Endothelial cell of umbilical vein (primary cell): ENCODE data around the gene PLXNA1. TPM values are rescaled to one million over a fixed set of nuclear protein-coding genes. Genes with fewer than 3 reads are reported as not detected.

Experiments
- BruUV-seq: library from RNA; stranded (reverse); fragments of 400-500 nt; replicated peaks from 2 replicates; lab custom pipeline; 2021; lab: Mats Ljungman, UMichigan
- CTCF ChIA-PET: fragments of 300-600, 350-600 bp; sonication (Branson Sonifier 250); formaldehyde crosslinking; loops from one replicate; lab custom pipeline; 2021; ENCODE audit warnings: antibody characterized with exemption, inconsistent platforms; lab: Charles Lee
- POLR2A ChIA-PET: fragments of 300-600, 350-600 bp; sonication (Branson Sonifier 250); formaldehyde crosslinking; loops from one replicate; lab custom pipeline; 2021; ENCODE audit warnings: antibody characterized with exemption, inconsistent platforms; lab: Charles Lee
- DNase-seq: peaks from one replicate; pipeline ENCODE4 v3.0.0-alpha.2; 2011; ENCODE audit warnings: low read depth, low spot score
- FAIRE-seq: peaks from 2 replicates; lab custom pipeline; 2011; peaks lifted over from hg19 to GRCh38; lab: Jason Lieb, UNC
- H2AFZ ChIP-seq: 2 replicates; pipeline ENCODE4 v1.6.0; 2012; ENCODE audit warnings: low read depth, low read length, control low read depth, inconsistent platforms
- H3K27ac ChIP-seq: 2 replicates; pipeline ENCODE4 v1.5.1; 2011; ENCODE audit warnings: low read depth, mild to moderate bottlenecking, control low read depth, low read length, moderate library complexity; ENCODE audit not compliant: insufficient read depth
- H3K27me3 ChIP-seq, 2 experiments: 2 replicates each; pipeline versions ENCODE4 v1.6.0 to v1.6.1; 2011; ENCODE audit warnings: low read length in 2 of 2, mixed read lengths in 1 of 2; ENCODE audit not compliant: control insufficient read depth in 2 of 2, insufficient read depth in 2 of 2
- H3K36me3 ChIP-seq, 2 experiments: 2 replicates in 1 of 2; 3 replicates in 1 of 2; pipeline ENCODE4 v1.5.1; 2011; ENCODE audit warnings: low read length in 2 of 2, mild to moderate bottlenecking in 1 of 2, moderate library complexity in 1 of 2; ENCODE audit not compliant: control insufficient read depth in 2 of 2, insufficient read depth in 2 of 2; ENCODE audit errors: extremely low read depth in 1 of 2
- H3K4me1 ChIP-seq: 3 replicates; pipeline ENCODE4 v1.5.1; 2011; ENCODE audit warnings: mild to moderate bottlenecking, low read length; ENCODE audit not compliant: control insufficient read depth, insufficient read depth; ENCODE audit errors: extremely low read depth
- H3K4me2 ChIP-seq: 2 replicates; pipeline ENCODE4 v1.6.1; 2011; ENCODE audit warnings: low read length, control low read depth, mixed read lengths; ENCODE audit not compliant: insufficient read depth
- H3K4me3 ChIP-seq, 3 experiments: fragments of 200-600 bp in 1 of 3; sonication (generic), shearing (Covaris generic) in 1 of 3; replicated peaks in 1 of 3; 2 replicates each; pipeline ENCODE4 v1.5.1; 2011 to 2016; ENCODE audit warnings: control low read depth in 3 of 3, low read length in 3 of 3, mild to moderate bottlenecking in 2 of 3, inconsistent platforms in 1 of 3, low read depth in 1 of 3, moderate library complexity in 1 of 3; ENCODE audit not compliant: insufficient read depth in 1 of 3
- H3K79me2 ChIP-seq: 2 replicates; pipeline ENCODE4 v1.6.0; 2012; ENCODE audit warnings: low read length, inconsistent platforms; ENCODE audit not compliant: control insufficient read depth, insufficient read depth
- H3K9ac ChIP-seq: replicated peaks from 2 replicates; pipeline ENCODE3; 2011; ENCODE audit warnings: low read length, control low read depth; ENCODE audit not compliant: insufficient read depth; ENCODE audit errors: extremely low read depth
- H3K9me1 ChIP-seq: replicated peaks from 3 replicates; pipeline ENCODE4 v1.6.0; 2011; ENCODE audit warnings: mild to moderate bottlenecking, low read length; ENCODE audit not compliant: control insufficient read depth, insufficient read depth; ENCODE audit errors: extremely low read depth
- H3K9me3 ChIP-seq: replicated peaks from 2 replicates; pipeline ENCODE4 v1.5.1; 2012; ENCODE audit warnings: low read length, inconsistent platforms; ENCODE audit not compliant: control insufficient read depth, insufficient read depth
- H4K20me1 ChIP-seq: replicated peaks from 2 replicates; pipeline ENCODE3; 2011; ENCODE audit warnings: mild to moderate bottlenecking, low read length; ENCODE audit not compliant: control insufficient read depth, insufficient read depth; ENCODE audit errors: extremely low read depth
- CTCF ChIP-seq, 2 donors: IDR thresholded peaks; 1 replicate in 1 of 2; 2 replicates in 1 of 2; pipeline ENCODE4 v1.5.1; 2011; ENCODE audit warnings: low read length in 2 of 2, mild to moderate bottlenecking in 2 of 2, moderate library complexity in 2 of 2, control low read depth in 1 of 2, inconsistent platforms in 1 of 2, low read depth in 1 of 2; ENCODE audit not compliant: insufficient read depth in 1 of 2; ENCODE audit errors: extremely low read depth in 1 of 2
- EZH2 ChIP-seq: IDR thresholded peaks from 2 replicates; pipeline ENCODE4 v1.6.1; 2012; ENCODE audit warnings: borderline replicate concordance, low read depth, mild to moderate bottlenecking, moderate library complexity, low read length, inconsistent platforms; ENCODE audit not compliant: severe bottlenecking
- FOS ChIP-seq: IDR thresholded peaks from 2 replicates; pipeline ENCODE4 v1.6.1; 2011; ENCODE audit warnings: mild to moderate bottlenecking, low read length, moderate library complexity, borderline replicate concordance; ENCODE audit not compliant: insufficient read depth
- GATA2 ChIP-seq: IDR thresholded peaks from 2 replicates; pipeline ENCODE4 v1.7.0; 2011; ENCODE audit warnings: low read depth, mild to moderate bottlenecking, moderate library complexity, mixed read lengths, low read length; ENCODE audit not compliant: insufficient read length, insufficient read depth
- JUN ChIP-seq: IDR thresholded peaks from 2 replicates; pipeline ENCODE4 v1.6.1; 2011; ENCODE audit warnings: borderline replicate concordance, low read depth; ENCODE audit not compliant: insufficient read length, insufficient read depth
- MAX ChIP-seq: IDR thresholded peaks from 2 replicates; pipeline ENCODE4 v1.6.1; 2011; ENCODE audit not compliant: insufficient read depth, insufficient read length
- MYC ChIP-seq: IDR thresholded peaks from one replicate; pipeline ENCODE4 v1.6.1; 2011; ENCODE audit warnings: mild to moderate bottlenecking, low read depth, low read length
- POLR2A ChIP-seq: IDR thresholded peaks from 2 replicates; pipeline ENCODE4 v1.6.1; 2012; ENCODE audit warnings: low read depth, mild to moderate bottlenecking, control low read depth, low read length
- POLR2AphosphoS5 ChIP-seq: IDR thresholded peaks from 2 replicates; pipeline ENCODE4 v1.6.1; 2012; ENCODE audit warnings: low read depth, mild to moderate bottlenecking, control low read depth, low read length, moderate library complexity; ENCODE audit not compliant: insufficient read depth
- dilution Hi-C: fragments of 300-500 bp; cut with MboI; formaldehyde crosslinking; loops from one replicate; pipeline ENCODE4 v1.15.0; 2019; ENCODE audit warnings: low sequenced_read_pairs; ENCODE audit not compliant: extremely low pct_ligation_motif_present
- intact Hi-C: fragments of 100-400 bp; cut with micrococcal nuclease; formaldehyde crosslinking; loops from one replicate; pipeline ENCODE4 v1.10.0; 2022
- polyA plus RNA-seq, 4 experiments: library from polyadenylated mRNA; depleted of rRNA in 3 of 4; stranded (reverse) in 3 of 4; unstranded in 1 of 4; fragments of >200 nt; gene quantifications; 2 replicates each; pipeline versions ENCODE4 v1.2.1 to v1.2.3, GENCODE V29; 2011 to 2012; ENCODE audit warnings: missing spikeins in 1 of 4
- total RNA-seq: library from RNA; stranded (reverse); gene quantifications from 2 replicates; pipeline ENCODE4 v1.2.3, GENCODE V29; 2021

The PLXNA1 gene
- total and polyA plus RNA-seq, 2 donors (not counting 3 experiments of a cell fraction or from before 2014, with no cell fraction given): 14.1 to 18.4 TPM

- TF ChIP-seq POLR2AphosphoS5 (no peak), MYC (no peak), EZH2 (no peak), POLR2A (no peak), GATA2 (no peak), FOS (no peak), MAX (no peak), JUN (no peak), CTCF (IDR thresholded peaks at IDR 0.05; ENCODE audit: extremely low read depth in 1 of 2, insufficient read depth in 1 of 2, low read depth in 1 of 2, low read length in 2 of 2) (no peak)
- Histone ChIP-seq H3K27me3 (no peaks in the 10 kb centered on the region), H3K4me2 (no peak overlapping the region), H2AFZ (no peak overlapping the region), H4K20me1 (no peaks in the 10 kb centered on the region), H3K4me3 (no peak overlapping the region), H3K4me1 (no peaks in the 10 kb centered on the region), H3K9me1 (no peaks in the 10 kb centered on the region), H3K9ac (no peak overlapping the region), H3K79me2 (no peaks in the 10 kb centered on the region), H3K9me3 (no peaks in the 10 kb centered on the region), H3K27ac (no peak overlapping the region), H3K36me3 (no peaks in the 10 kb centered on the region)
- BruUV-seq: no TSS peak
- intact Hi-C loops (no loop called here), dilution Hi-C loops (no loop called here)
- DNase-seq (no peak), FAIRE-seq (no peak)
- CTCF ChIA-PET: interaction anchor here (1.3 to 1.6 kb wide), 2 partner anchors 15 to 39 kb away, joined by 3 to 4 read pairs; no protein-coding TSS in a partner anchor
- POLR2A ChIA-PET: no interaction called here
Observed at GRCh38 chr3:126952983-126953660, 29.8 kb upstream of the PLXNA1 start.
